ENCODE data around the gene KLHL18. TPM values are rescaled to one million over a fixed set of nuclear protein-coding genes. Genes with fewer than 3 reads are reported as not detected.

Gene KLHL18
- total and polyA plus RNA-seq, 4 donors, result 13.4 to 27.5 (median 17.9) TPM

GRCh38 chr3:47243419-47244147 lies 39.2 kb upstream of the KLHL18 start:
- no peak for TF ChIP-seq CTCF (IDR thresholded peaks at IDR 0.05; ENCODE audit: control extremely low read depth, extremely low read depth)
- no peak for ATAC-seq (ENCODE audit: insufficient read depth, low FRiP score)
- whole genome bisulfite sequencing, 2 donors, result 87 to 88% methylated on average over 9 of the region's 9 CpGs
- Histone ChIP-seq H3K4me3 (no peak overlapping the region), H3K27me3 (ENCODE audit: control insufficient read depth in 3 of 3, insufficient read depth in 3 of 3, low read length in 2 of 3) (no peaks in the 10 kb centered on the region), H3K4me1 (ENCODE audit: control insufficient read depth in 5 of 5, insufficient read depth in 5 of 5, low read length in 5 of 5) (no peaks in the 10 kb centered on the region), H3K9ac (ENCODE audit: insufficient read depth in 1 of 2, low read length in 2 of 2) (no peak overlapping the region), H3K9me3 (ENCODE audit: control insufficient read depth in 4 of 4, insufficient read depth in 3 of 4, low read length in 3 of 4) (no peaks in the 10 kb centered on the region), H3K27ac (ENCODE audit: low read depth in 1 of 2, low read length in 1 of 2) (no peak overlapping the region), H3K36me3 (ENCODE audit: control insufficient read depth in 4 of 4, insufficient read depth in 4 of 4, low read length in 4 of 4) (peaks cover 0 to 2% (median 0%) of the 10 kb centered on the region in 4 donors)
- no peak for DNase-seq

DNA sequence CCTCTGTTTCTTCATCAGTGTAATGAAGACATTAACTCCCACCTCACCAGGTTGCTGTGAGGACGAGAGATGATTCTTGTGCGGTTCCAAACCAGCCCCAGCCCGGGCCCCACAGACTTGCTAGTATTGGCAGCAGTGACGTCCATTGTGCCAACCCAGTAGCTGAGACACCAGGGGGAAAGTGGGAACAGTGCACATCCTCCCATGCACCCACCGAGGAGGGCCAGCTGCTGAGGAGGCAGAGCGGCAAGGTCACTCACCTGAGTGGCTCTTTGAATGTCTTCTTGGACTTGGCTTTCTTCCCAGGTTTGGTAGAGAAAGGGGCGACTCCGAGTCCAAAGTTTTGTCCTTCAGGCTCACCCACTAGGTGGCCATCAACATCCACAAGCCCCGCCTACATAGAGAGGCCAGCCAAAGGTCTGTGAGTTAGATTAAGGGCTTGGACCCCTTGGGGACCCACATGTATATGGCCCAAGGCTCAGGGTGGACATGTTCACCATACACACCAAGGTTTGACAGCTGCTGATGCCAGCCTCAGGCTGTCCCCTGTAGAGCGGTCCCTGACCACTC lies 38.1 kb upstream of the KLHL18 start:
- ATAC-seq (ENCODE audit: insufficient read depth, low FRiP score), result no peak
- no peaks in the 10 kb centered on the region for H3K4me1 ChIP-seq (ENCODE audit: control insufficient read depth in 5 of 5, insufficient read depth in 5 of 5, low read length in 5 of 5)

GRCh38 chr3:47245271-47245670 lies 37.5 kb upstream of the KLHL18 start:
- DNase-seq (no peak), ATAC-seq (ENCODE audit: insufficient read depth, low FRiP score) (no peak)
- no peaks in the 10 kb centered on the region for H3K36me3 ChIP-seq (ENCODE audit: control insufficient read depth in 4 of 4, insufficient read depth in 4 of 4, low read length in 4 of 4)
- H3K27me3 ChIP-seq (ENCODE audit: control insufficient read depth in 3 of 3, insufficient read depth in 3 of 3, low read length in 2 of 3), result no peaks in the 10 kb centered on the region
- H3K9me3 ChIP-seq (ENCODE audit: control insufficient read depth in 4 of 4, insufficient read depth in 3 of 4, low read length in 3 of 4), result no peaks in the 10 kb centered on the region
- H3K27ac ChIP-seq (ENCODE audit: low read depth in 1 of 2, low read length in 1 of 2), result no peak overlapping the region
- no peak overlapping the region for H3K9ac ChIP-seq (ENCODE audit: insufficient read depth in 1 of 2, low read length in 2 of 2)
- H3K4me3 ChIP-seq, result no peak overlapping the region
- 97 to 99% methylated on average over 2 of the region's 2 CpGs for WGBS, 2 donors
- no peak for TF ChIP-seq CTCF (IDR thresholded peaks at IDR 0.05; ENCODE audit: control extremely low read depth, extremely low read depth)
- H3K4me1 ChIP-seq (ENCODE audit: control insufficient read depth in 5 of 5, insufficient read depth in 5 of 5, low read length in 5 of 5), result no peaks in the 10 kb centered on the region

More for the DNA sequence above, 38.1 kb upstream of the KLHL18 start:
- H3K36me3 ChIP-seq (ENCODE audit: control insufficient read depth in 4 of 4, insufficient read depth in 4 of 4, low read length in 4 of 4), result peaks cover 0 to under 1% (median 0%) of the 10 kb centered on the region in 4 donors
- no peaks in the 10 kb centered on the region for H3K27me3 ChIP-seq (ENCODE audit: control insufficient read depth in 3 of 3, insufficient read depth in 3 of 3, low read length in 2 of 3)
- no peak overlapping the region for H3K27ac ChIP-seq (ENCODE audit: low read depth in 1 of 2, low read length in 1 of 2)
- TF ChIP-seq CTCF (IDR thresholded peaks at IDR 0.05; ENCODE audit: control extremely low read depth, extremely low read depth), result no peak
- WGBS, 2 donors, result 92 to 94% methylated on average over 10 of the region's 10 CpGs
- H3K4me3 ChIP-seq, result no peak overlapping the region
- DNase-seq, result no peak
- no peak overlapping the region for H3K9ac ChIP-seq (ENCODE audit: insufficient read depth in 1 of 2, low read length in 2 of 2)
- no peaks in the 10 kb centered on the region for H3K9me3 ChIP-seq (ENCODE audit: control insufficient read depth in 4 of 4, insufficient read depth in 3 of 4, low read length in 3 of 4)
